Esophagus squamous epithelium (tissue), 5 donors: ENCODE measurements around the gene CCDC152. TPM values are rescaled to one million over a fixed set of nuclear protein-coding genes. Genes with fewer than 3 reads are reported as not detected.

ENCODE experiments used
- DNase-seq: peaks from one replicate; lab custom pipeline; 2025; lab: John Stamatoyannopoulos, UW
- H3K27ac ChIP-seq, 4 donors: fragments of 200-600 bp; sonication (generic); one replicate each; pipeline ENCODE4 v1.5.1; 2016 to 2019; ENCODE audit warnings: mild to moderate bottlenecking in 1 of 4
- H3K27me3 ChIP-seq, 4 donors: fragments of 200-600 bp; sonication (generic); 1 replicate in 3 of 4; 2 replicates in 1 of 4; pipeline versions ENCODE4 v1.5.1 to v1.6.0; 2017 to 2021; ENCODE audit warnings: antibody characterized with exemption in 1 of 4
- H3K36me3 ChIP-seq, 3 donors: fragments of 200-600 bp; sonication (generic); one replicate each; pipeline ENCODE4 v1.5.1; 2016 to 2019
- H3K4me1 ChIP-seq, 3 donors: fragments of 200-600 bp; sonication (generic); one replicate each; pipeline ENCODE4 v1.5.1; 2017 to 2019
- H3K4me3 ChIP-seq, 4 donors: fragments of 200-600 bp; sonication (generic); 1 replicate in 3 of 4; 2 replicates in 1 of 4; pipeline ENCODE4 v1.5.1; 2016 to 2019; ENCODE audit warnings: mild to moderate bottlenecking in 2 of 4, moderate library complexity in 1 of 4
- H3K9me3 ChIP-seq, 3 donors: fragments of 200-600 bp; sonication (generic); one replicate each; pipeline ENCODE4 v1.5.1; 2016 to 2019
- CTCF ChIP-seq, 6 experiments: fragments of 450-650 bp in 4 of 6; fragments of 200-600 bp in 2 of 6; sonication (generic) in 2 of 6; IDR thresholded peaks; one replicate each; pipeline ENCODE4 v1.5.1; 2016 to 2019; ENCODE audit warnings: antibody characterized with exemption in 6 of 6, mild to moderate bottlenecking in 4 of 6, moderate library complexity in 4 of 6
- POLR2A ChIP-seq, 4 donors: fragments of 450-650 bp; IDR thresholded peaks; one replicate each; pipeline ENCODE4 v1.6.1; 2017; ENCODE audit warnings: antibody characterized with exemption in 4 of 4, mild to moderate bottlenecking in 4 of 4, moderate library complexity in 3 of 4
- WGBS, 2 donors: methylation state at CpG; one replicate each; pipeline ENCODE4 v1.1.5; 2018; 5-methylcytosine and 5-hydroxymethylcytosine counted together
- intact Hi-C: fragments of 100-400 bp; cut with DNase I; formaldehyde crosslinking; loops from one replicate; pipeline ENCODE4 v1.15.0; 2022
- total RNA-seq, 4 donors: library from RNA; depleted of rRNA; stranded (reverse); fragments of >200 nt; gene quantifications; one replicate each; pipeline ENCODE4 v1.1.0, GENCODE V29; 2016
- donor health status: DM: yes; HTN: yes; CAD: no.

CCDC152 gene
- total RNA-seq, 4 donors from 2014 or later: 0.08 to 0.44 (median 0.38) TPM

GRCh38 chr5:42822548-42822947 lies 65.9 kb downstream of the CCDC152 start:
- TF ChIP-seq CTCF (IDR thresholded peaks at IDR 0.05): no peak
- TF ChIP-seq POLR2A (IDR thresholded peaks at IDR 0.05): no peak
- intact Hi-C loops: no loop called here
- no peak overlapping the region for H3K4me3 ChIP-seq
- peaks cover 0 to 17% (median 3%) of the 10 kb centered on the region in 3 donors for H3K4me1 ChIP-seq
- DNase-seq: no peak
- no peaks in the 10 kb centered on the region for H3K27me3 ChIP-seq
- no peak overlapping the region for H3K27ac ChIP-seq
- H3K36me3 ChIP-seq: no peaks in the 10 kb centered on the region
- WGBS, 2 donors: 74 to 80% methylated on average over 2 of the region's 2 CpGs
- H3K9me3 ChIP-seq: no peaks in the 10 kb centered on the region

GRCh38 chr5:42824347-42824976 lies 67.8 kb downstream of the CCDC152 start:
- TF ChIP-seq POLR2A (IDR thresholded peaks at IDR 0.05): no peak
- TF ChIP-seq CTCF (IDR thresholded peaks at IDR 0.05): no peak
- intact Hi-C loops: no loop called here
- no peak overlapping the region for H3K27ac ChIP-seq
- no peak for DNase-seq
- WGBS, 2 donors: 86 to 89% methylated on average over 7 of the region's 7 CpGs
- no peak overlapping the region for H3K4me3 ChIP-seq
- peaks cover 3 to 37% (median 9%) of the 10 kb centered on the region in 3 donors for H3K4me1 ChIP-seq
- no peaks in the 10 kb centered on the region for H3K36me3 ChIP-seq
- no peaks in the 10 kb centered on the region for H3K27me3 ChIP-seq
- no peaks in the 10 kb centered on the region for H3K9me3 ChIP-seq

- TF ChIP-seq CTCF (IDR thresholded peaks at IDR 0.05) (no peak), POLR2A (IDR thresholded peaks at IDR 0.05) (no peak)
- WGBS, 2 donors: 59 to 95% methylated on average over 4 to 9 of the region's 9 CpGs
- Histone ChIP-seq H3K4me3 (no peak overlapping the region), H3K27ac (no peak overlapping the region), H3K36me3 (no peaks in the 10 kb centered on the region), H3K27me3 (no peaks in the 10 kb centered on the region), H3K9me3 (no peaks in the 10 kb centered on the region), H3K4me1 (peaks cover 0 to 36% (median 9%) of the 10 kb centered on the region in 3 donors)
- DNase-seq: no peak
- intact Hi-C loops: no loop called here
Observed at GRCh38 chr5:42825422-42826148, 69.0 kb downstream of the CCDC152 start.

GRCh38 chr5:42826757-42827515 lies 70.3 kb downstream of the CCDC152 start:
- H3K27me3 ChIP-seq: no peaks in the 10 kb centered on the region
- DNase-seq: no peak
- H3K36me3 ChIP-seq: no peaks in the 10 kb centered on the region
- H3K27ac ChIP-seq: no peak overlapping the region
- H3K4me3 ChIP-seq: no peak overlapping the region
- peaks cover 0 to 38% (median 9%) of the 10 kb centered on the region in 3 donors for H3K4me1 ChIP-seq
- TF ChIP-seq POLR2A (IDR thresholded peaks at IDR 0.05) (no peak), CTCF (IDR thresholded peaks at IDR 0.05) (no peak)
- WGBS, 2 donors: 46 to 52% methylated on average over 2 of the region's 2 CpGs
- intact Hi-C loops: no loop called here
- H3K9me3 ChIP-seq: no peaks in the 10 kb centered on the region
